ENCODE results near the gene NEU1.
"Not testable (repeated sequence)": the region's sequence is repeated elsewhere in the genome, so short reads cannot be mapped to it uniquely, and the experiment has no call there.

Gene NEU1

DNA sequence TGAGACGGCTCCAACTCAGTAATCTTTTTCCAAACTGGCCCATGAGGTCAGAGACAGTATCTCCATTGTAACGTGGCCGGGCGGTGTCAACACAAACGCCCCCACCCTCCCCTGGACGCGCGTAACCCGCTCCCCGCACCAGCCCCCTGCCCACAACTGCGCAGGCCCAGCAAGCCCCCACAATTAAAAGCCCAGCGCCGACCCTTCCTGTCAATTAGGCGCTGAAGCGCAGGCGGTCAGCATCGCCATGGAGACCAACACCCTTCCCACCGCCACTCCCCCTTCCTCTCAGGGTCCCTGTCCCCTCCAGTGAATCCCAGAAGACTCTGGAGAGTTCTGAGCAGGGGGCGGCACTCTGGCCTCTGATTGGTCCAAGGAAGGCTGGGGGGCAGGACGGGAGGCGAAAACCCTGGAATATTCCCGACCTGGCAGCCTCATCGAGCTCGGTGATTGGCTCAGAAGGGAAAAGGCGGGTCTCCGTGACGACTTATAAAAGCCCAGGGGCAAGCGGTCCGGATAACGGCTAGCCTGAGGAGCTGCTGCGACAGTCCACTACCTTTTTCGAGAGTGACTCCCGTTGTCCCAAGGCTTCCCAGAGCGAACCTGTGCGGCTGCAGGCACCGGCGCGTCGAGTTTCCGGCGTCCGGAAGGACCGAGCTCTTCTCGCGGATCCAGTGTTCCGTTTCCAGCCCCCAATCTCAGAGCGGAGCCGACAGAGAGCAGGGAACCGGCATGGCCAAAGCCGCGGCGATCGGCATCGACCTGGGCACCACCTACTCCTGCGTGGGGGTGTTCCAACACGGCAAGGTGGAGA is 47.4 kb downstream of the NEU1 start, which contains the start of the genes HSPA1A and HSPA1L:
TSS of gene HSPA1A (plus strand) at position 519 of the 814 bp plus-strand sequence. CDS start at position 733, 214 bp downstream.
TSS of gene HSPA1L (minus strand) at position 259 of the 814 bp plus-strand sequence. CDS start 3,311 bp downstream, outside the sequence.
- peak; percentile 85 for DNase-seq

DNA sequence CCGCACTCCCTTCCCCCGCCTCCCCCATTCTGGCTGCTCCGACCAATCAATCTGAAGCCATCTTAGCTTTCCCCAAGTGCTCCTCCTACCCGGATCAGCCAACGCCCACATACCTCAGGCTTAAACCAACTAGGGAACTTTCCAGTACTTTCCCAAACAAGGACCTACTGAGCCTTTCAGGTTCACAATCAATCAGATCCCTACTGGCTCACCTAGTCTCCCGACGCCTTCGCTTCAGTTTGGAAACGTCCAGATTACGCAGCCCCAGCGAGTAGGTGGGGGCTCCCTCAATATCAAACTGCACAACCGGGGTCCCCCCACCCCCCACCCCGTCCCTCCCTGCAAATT is 48.0 kb downstream of the NEU1 start:
- DNase-seq = peak; percentile 28

DNA sequence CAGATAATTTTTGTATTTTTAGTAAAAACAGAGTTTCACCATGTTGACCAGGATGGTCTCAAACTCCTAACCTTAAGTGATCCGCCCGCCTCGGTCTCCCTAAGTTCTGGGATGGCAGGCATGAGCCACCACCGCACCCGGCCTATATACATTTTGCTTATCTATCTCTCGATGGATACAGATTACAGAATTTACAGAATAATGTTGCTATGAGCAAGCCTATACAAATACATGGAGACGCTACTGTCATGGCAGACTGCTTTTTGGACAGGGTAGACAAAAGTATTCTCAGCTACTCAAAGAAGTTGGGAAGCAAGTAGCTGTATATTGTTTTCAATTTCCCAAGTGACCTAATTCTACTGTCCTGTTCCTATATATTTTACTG is 49.2 kb downstream of the NEU1 start:
- no peak for DNase-seq

DNA sequence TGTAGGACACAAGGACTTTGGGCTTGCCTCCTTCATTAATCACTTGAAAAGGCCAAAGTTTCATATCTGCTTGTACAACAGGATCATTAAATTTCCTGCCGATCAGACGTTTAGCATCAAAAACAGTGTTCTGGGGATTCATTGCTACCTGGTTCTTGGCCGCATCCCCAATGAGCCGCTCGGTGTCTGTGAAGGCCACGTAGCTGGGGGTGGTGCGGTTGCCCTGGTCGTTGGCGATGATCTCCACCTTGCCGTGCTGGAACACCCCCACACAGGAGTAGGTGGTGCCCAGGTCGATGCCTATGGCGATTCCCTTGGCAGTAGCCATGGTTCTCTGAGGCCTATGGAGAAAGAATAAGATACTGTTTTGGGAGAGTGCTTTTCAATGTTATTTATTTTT is 51.0 kb downstream of the NEU1 start:
- DNase-seq = no peak

DNA sequence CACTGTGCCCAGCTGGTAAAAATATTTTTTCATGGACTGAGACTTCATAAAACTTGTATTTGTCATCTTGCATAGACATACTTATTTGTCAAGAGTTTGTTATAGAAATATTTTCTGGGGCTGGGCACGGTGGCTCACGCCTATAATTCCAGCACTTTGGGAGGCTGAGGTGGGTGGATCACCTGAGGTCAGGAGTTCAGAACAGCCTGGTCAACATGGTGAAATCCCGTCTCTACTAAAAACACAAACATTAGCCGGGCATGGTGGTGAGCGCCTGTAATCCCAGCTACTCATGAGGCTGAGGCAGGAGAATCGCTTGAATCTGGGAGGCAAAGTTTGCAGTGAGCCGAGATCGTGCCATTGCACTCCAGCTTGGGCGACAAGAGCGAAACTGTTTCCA is 54.0 kb downstream of the NEU1 start:
- not testable (repeated sequence) for DNase-seq

All from NCI-H524 treated with DMSO at 0.1 percent for 48 hours (cell line).